ENCODE results near the gene CFAP410. TPM values are rescaled to one million over a fixed set of nuclear protein-coding genes. Genes with fewer than 3 reads are reported as not detected.

The CFAP410 gene
- total and polyA plus RNA-seq, 2 of the 13 experiments (the other 11 are each of a cell fraction or from before 2014, with no cell fraction given) = 8.0 to 20.1 TPM

DNA sequence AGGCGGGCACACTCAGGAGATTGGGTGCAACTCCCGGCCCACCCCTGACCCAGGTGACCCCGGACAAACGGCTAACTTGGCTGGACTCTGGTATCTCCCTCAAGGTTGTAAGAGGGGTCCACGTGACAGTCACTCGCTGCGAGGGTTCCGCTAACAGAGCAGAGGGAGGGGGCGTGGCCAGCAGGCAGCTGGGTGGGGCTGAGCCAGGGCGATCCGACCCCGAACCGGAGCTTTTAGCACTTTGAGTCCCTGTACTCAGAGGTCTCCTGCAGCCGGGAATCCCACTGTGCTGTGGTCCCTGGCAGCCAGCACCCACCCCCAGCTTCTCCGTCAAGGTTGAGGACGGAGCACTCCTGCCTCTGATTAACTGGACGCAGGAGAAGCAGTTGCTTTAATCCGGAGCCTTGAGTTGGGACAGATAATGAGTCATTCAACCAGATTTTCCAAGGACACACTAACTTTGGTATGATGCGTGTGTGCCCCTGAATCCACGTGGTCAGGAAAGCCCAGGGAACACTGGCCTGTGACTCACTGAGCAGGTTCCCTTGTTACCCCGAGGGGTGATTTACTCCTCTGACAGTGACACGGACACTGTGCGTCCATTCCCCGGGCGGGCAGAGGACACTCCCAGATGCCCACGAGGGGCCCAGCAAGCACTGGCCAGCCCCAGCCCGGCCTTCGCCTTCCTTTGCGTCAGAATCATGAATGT, 31.0 kb upstream of the CFAP410 start (continued):
- TF ChIP-seq TCF7L2 (IDR thresholded peaks at IDR 0.05; ENCODE audit: low read depth, low read length) (no peak), ZNF777 (CRISPR knock-in tag; IDR thresholded peaks at IDR 0.05) (no peak), SP1 (IDR thresholded peaks at IDR 0.05) (no peak), SP1 (CRISPR knock-in tag; IDR thresholded peaks at IDR 0.05) (no peak; the same call in 1 of the 2 replicates), ZSCAN12 (CRISPR knock-in tag; IDR thresholded peaks at IDR 0.05) (no peak), ZNF746 (CRISPR knock-in tag; IDR thresholded peaks at IDR 0.05) (peak; percentile 74), ZNF652 (CRISPR knock-in tag; IDR thresholded peaks at IDR 0.05; ENCODE audit: borderline replicate concordance, low read depth) (no peak), KDM5A (IDR thresholded peaks at IDR 0.05; ENCODE audit: borderline replicate concordance, low read length) (no peak), ZNF34 (CRISPR knock-in tag; IDR thresholded peaks at IDR 0.05; ENCODE audit: borderline replicate concordance) (no peak), HDAC1 (CRISPR knock-in tag; IDR thresholded peaks at IDR 0.05) (peak; percentile 21), ZBTB42 (CRISPR knock-in tag; IDR thresholded peaks at IDR 0.05) (no peak), ZNF562 (CRISPR knock-in tag; IDR thresholded peaks at IDR 0.05; ENCODE audit: borderline replicate concordance) (no peak), DMAP1 (CRISPR knock-in tag; IDR thresholded peaks at IDR 0.05) (no peak), ASH2L (IDR thresholded peaks at IDR 0.05; ENCODE audit: insufficient read length, low read depth, low read length) (no peak), CHD4 (IDR thresholded peaks at IDR 0.05; ENCODE audit: borderline replicate concordance, low read length) (no peak), ZBTB21 (CRISPR knock-in tag; IDR thresholded peaks at IDR 0.05) (no peak), FOXA3 (CRISPR knock-in tag; IDR thresholded peaks at IDR 0.05) (0 out of 2 replicates have a peak, but pooled peaks have one; percentile 16), PITX1 (CRISPR knock-in tag; IDR thresholded peaks at IDR 0.05) (no peak)
- TF ChIP-seq, protein P1, sequence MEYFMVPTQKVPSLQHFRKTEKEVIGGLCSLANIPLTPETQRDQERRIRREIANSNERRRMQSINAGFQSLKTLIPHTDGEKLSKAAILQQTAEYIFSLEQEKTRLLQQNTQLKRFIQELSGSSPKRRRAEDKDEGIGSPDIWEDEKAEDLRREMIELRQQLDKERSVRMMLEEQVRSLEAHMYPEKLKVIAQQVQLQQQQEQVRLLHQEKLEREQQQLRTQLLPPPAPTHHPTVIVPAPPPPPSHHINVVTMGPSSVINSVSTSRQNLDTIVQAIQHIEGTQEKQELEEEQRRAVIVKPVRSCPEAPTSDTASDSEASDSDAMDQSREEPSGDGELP (IDR thresholded peaks at IDR 0.05; ENCODE audit: borderline replicate concordance, low read depth) = peak; percentile 28; the same call in 1 of the 2 replicates
- TF ChIP-seq, protein P2, sequence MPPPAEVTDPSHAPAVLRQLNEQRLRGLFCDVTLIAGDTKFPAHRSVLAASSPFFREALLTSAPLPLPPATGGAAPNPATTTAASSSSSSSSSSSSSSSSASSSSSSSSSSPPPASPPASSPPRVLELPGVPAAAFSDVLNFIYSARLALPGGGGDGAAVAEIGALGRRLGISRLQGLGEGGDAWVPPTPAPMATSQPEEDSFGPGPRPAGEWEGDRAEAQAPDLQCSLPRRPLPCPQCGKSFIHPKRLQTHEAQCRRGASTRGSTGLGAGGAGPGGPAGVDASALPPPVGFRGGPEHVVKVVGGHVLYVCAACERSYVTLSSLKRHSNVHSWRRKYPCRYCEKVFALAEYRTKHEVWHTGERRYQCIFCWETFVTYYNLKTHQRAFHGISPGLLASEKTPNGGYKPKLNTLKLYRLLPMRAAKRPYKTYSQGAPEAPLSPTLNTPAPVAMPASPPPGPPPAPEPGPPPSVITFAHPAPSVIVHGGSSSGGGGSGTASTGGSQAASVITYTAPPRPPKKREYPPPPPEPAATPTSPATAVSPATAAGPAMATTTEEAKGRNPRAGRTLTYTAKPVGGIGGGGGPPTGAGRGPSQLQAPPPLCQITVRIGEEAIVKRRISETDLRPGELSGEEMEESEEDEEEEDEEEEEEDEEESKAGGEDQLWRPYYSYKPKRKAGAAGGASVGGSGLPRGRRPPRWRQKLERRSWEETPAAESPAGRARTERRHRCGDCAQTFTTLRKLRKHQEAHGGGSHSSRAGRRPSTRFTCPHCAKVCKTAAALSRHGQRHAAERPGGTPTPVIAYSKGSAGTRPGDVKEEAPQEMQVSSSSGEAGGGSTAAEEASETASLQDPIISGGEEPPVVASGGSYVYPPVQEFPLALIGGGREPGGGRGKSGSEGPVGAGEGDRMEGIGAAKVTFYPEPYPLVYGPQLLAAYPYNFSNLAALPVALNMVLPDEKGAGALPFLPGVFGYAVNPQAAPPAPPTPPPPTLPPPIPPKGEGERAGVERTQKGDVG (CRISPR knock-in tag; IDR thresholded peaks at IDR 0.05; ENCODE audit: borderline replicate concordance) = no peak
- TF ChIP-seq, protein P3, sequence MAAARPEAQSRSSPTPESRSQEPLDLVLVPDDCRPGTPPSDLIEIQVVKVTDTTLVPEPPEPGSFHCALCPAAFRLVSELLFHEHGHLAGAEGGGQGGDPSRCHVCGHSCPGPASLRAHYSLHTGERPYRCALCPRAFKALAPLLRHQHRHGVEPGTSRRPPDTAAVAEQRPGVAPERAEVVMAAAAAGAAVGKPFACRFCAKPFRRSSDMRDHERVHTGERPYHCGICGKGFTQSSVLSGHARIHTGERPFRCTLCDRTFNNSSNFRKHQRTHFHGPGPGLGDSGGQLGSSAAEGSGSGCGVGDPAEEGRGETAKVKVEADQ (CRISPR knock-in tag; IDR thresholded peaks at IDR 0.05; ENCODE audit: borderline replicate concordance) = no peak
- TF ChIP-seq, protein P4, sequence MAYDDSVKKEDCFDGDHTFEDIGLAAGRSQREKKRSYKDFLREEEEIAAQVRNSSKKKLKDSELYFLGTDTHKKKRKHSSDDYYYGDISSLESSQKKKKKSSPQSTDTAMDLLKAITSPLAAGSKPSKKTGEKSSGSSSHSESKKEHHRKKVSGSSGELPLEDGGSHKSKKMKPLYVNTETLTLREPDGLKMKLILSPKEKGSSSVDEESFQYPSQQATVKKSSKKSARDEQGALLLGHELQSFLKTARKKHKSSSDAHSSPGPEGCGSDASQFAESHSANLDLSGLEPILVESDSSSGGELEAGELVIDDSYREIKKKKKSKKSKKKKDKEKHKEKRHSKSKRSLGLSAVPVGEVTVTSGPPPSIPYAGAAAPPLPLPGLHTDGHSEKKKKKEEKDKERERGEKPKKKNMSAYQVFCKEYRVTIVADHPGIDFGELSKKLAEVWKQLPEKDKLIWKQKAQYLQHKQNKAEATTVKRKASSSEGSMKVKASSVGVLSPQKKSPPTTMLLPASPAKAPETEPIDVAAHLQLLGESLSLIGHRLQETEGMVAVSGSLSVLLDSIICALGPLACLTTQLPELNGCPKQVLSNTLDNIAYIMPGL (CRISPR knock-in tag; IDR thresholded peaks at IDR 0.05; ENCODE audit: borderline replicate concordance in 1 of 2, low read depth in 1 of 2) = no peak
- TF ChIP-seq, protein P5, sequence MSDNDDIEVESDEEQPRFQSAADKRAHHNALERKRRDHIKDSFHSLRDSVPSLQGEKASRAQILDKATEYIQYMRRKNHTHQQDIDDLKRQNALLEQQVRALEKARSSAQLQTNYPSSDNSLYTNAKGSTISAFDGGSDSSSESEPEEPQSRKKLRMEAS (IDR thresholded peaks at IDR 0.05) = peak; percentile 50
- TF ChIP-seq, protein P6, sequence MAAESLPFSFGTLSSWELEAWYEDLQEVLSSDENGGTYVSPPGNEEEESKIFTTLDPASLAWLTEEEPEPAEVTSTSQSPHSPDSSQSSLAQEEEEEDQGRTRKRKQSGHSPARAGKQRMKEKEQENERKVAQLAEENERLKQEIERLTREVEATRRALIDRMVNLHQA (CRISPR knock-in tag; IDR thresholded peaks at IDR 0.05) = no peak
